GM23338 (cell line): Measurements from ENCODE around the gene VSTM1. TPM values are rescaled to one million over a fixed set of nuclear protein-coding genes. Genes with fewer than 3 reads are reported as not detected.

Experiments used
- ATAC-seq: fragments of 200-7000 bp; cut with Tn5 transposase; 3 replicates; pipeline ENCODE4 v1.9.1; 2020
- DNase-seq: peaks from one replicate; pipeline ENCODE4 v3.0.0-alpha.2; 2015; ENCODE audit warnings: low spot score
- H2AFZ ChIP-seq: fragments of 200-600 bp; sonication (generic); 2 replicates; pipeline ENCODE4 v1.8.0; 2016; ENCODE audit warnings: antibody characterized with exemption, mild to moderate bottlenecking, moderate library complexity
- H3F3A ChIP-seq: fragments of 200-600 bp; sonication (generic); replicated peaks from 2 replicates; pipeline ENCODE4 v1.8.0; 2017; ENCODE audit warnings: antibody characterized with exemption, mixed run types, low read depth
- H3K27ac ChIP-seq: fragments of 200-600 bp; sonication (generic); 2 replicates; pipeline ENCODE4 v1.6.1; 2016; ENCODE audit warnings: low read depth
- H3K27me3 ChIP-seq: fragments of 200-600 bp; sonication (generic); 2 replicates; pipeline ENCODE4 v1.8.0; 2016; ENCODE audit warnings: mild to moderate bottlenecking, mixed run types, moderate library complexity; ENCODE audit not compliant: insufficient read depth
- H3K36me3 ChIP-seq: fragments of 200-600 bp; sonication (generic); 2 replicates; pipeline ENCODE4 v1.8.0; 2016; ENCODE audit warnings: mild to moderate bottlenecking; ENCODE audit not compliant: insufficient read depth
- H3K4me1 ChIP-seq: fragments of 200-600 bp; sonication (generic); 2 replicates; pipeline ENCODE4 v1.8.0; 2016; ENCODE audit warnings: mild to moderate bottlenecking, moderate library complexity; ENCODE audit not compliant: insufficient read depth
- H3K4me2 ChIP-seq: fragments of 200-600 bp; sonication (generic); 2 replicates; pipeline ENCODE4 v1.7.1; 2017; ENCODE audit warnings: mixed run types
- H3K4me3 ChIP-seq: fragments of 200-600 bp; sonication (generic); 2 replicates; pipeline ENCODE4 v1.6.1; 2016; ENCODE audit warnings: mixed run types
- H3K79me2 ChIP-seq: fragments of 200-600 bp; sonication (generic); replicated peaks from 2 replicates; pipeline ENCODE4 v1.8.0; 2017; ENCODE audit warnings: mild to moderate bottlenecking; ENCODE audit not compliant: insufficient read depth
- H3K9me2 ChIP-seq: fragments of 200-600 bp; sonication (generic); 2 replicates; pipeline ENCODE4 v1.8.0; 2017; ENCODE audit not compliant: insufficient read depth
- H4K20me1 ChIP-seq: fragments of 200-600 bp; sonication (generic); replicated peaks from 2 replicates; pipeline ENCODE4 v1.8.0; 2017; ENCODE audit warnings: mild to moderate bottlenecking; ENCODE audit not compliant: insufficient read depth
- H3K27ac Mint-ChIP-seq: 2 replicates; pipeline ENCODE4 v1.8.0; 2020; ENCODE audit warnings: inconsistent platforms, mild to moderate bottlenecking, moderate library complexity, mixed read lengths
- H3K27me3 Mint-ChIP-seq: 3 replicates; pipeline ENCODE4 v1.8.0; 2022; ENCODE audit warnings: low read depth, mild to moderate bottlenecking, moderate library complexity, mixed read lengths, inconsistent platforms; ENCODE audit not compliant: insufficient read depth, poor library complexity
- H3K36me3 Mint-ChIP-seq: 3 replicates; pipeline ENCODE4 v1.8.0; 2021; ENCODE audit warnings: low read depth, mild to moderate bottlenecking, inconsistent platforms, moderate library complexity, mixed read lengths
- H3K4me1 Mint-ChIP-seq: 3 replicates; pipeline ENCODE4 v1.8.0; 2020; ENCODE audit warnings: mild to moderate bottlenecking, inconsistent platforms, mixed read lengths
- H3K4me3 Mint-ChIP-seq: 3 replicates; pipeline ENCODE4 v1.8.0; 2021; ENCODE audit warnings: moderate library complexity, mild to moderate bottlenecking, inconsistent platforms, mixed read lengths
- H3K9me3 Mint-ChIP-seq: 3 replicates; pipeline ENCODE4 v1.8.0; 2020; ENCODE audit warnings: moderate library complexity, mild to moderate bottlenecking, inconsistent platforms, mixed read lengths
- EZH2 ChIP-seq: fragments of 200-600 bp; sonication (generic); IDR thresholded peaks from one replicate; pipeline ENCODE4 v1.8.0; 2017; ENCODE audit warnings: antibody characterized with exemption, mild to moderate bottlenecking, low read depth; ENCODE audit not compliant: unreplicated experiment
- JUNB ChIP-seq: IDR thresholded peaks from one replicate; pipeline ENCODE4 v1.6.1; 2016; ENCODE audit warnings: antibody characterized with exemption; ENCODE audit not compliant: unreplicated experiment
- POLR2AphosphoS5 ChIP-seq: IDR thresholded peaks from 2 replicates; pipeline ENCODE4 v1.6.1; 2016; ENCODE audit warnings: antibody characterized with exemption, low read depth
- STAT1 ChIP-seq: IDR thresholded peaks from one replicate; pipeline ENCODE4 v1.6.1; 2016; ENCODE audit warnings: antibody characterized with exemption; ENCODE audit not compliant: unreplicated experiment
- ZNF114 ChIP-seq: fragments of 250-450 bp; sonication (Bioruptor Pico); IDR thresholded peaks from 2 replicates; pipeline ENCODE4 v1.5.0; 2020; ENCODE audit warnings: mild to moderate bottlenecking, moderate library complexity
- ZNF331 ChIP-seq: fragments of 250-450 bp; sonication (Bioruptor Pico); IDR thresholded peaks from 2 replicates; pipeline ENCODE4 v1.5.0; 2020; ENCODE audit warnings: low read depth, mild to moderate bottlenecking, moderate library complexity
- polyA plus RNA-seq: library from polyadenylated mRNA; unstranded; fragments of >200 nt; fragmentation: Nextera tagmentation; extraction: Ambion mirVana; gene quantifications from 2 replicates; pipeline ENCODE4 v1.2.1, GENCODE V29; 2016
- total RNA-seq: library from RNA; depleted of rRNA; stranded (reverse); fragments of >200 nt; shearing (Covaris generic); gene quantifications from 2 replicates; pipeline ENCODE4 v1.2.3, GENCODE V29; 2014
- TF ChIP-seq, protein P1 (sequence below): fragments of 250-450 bp; sonication (Bioruptor Pico); IDR thresholded peaks from 2 replicates; pipeline ENCODE4 v1.5.0; 2020; ENCODE audit warnings: mild to moderate bottlenecking, moderate library complexity
- TF ChIP-seq, protein P2 (sequence below), 2 experiments: fragments of 200-600 bp in 1 of 2; sonication (generic) in 1 of 2; conservative IDR thresholded peaks; 2 replicates each; pipeline versions ENCODE4 v1.5.1 to v1.6.1; 2016 to 2017; ENCODE audit warnings: antibody characterized with exemption in 2 of 2, low read depth in 2 of 2, mild to moderate bottlenecking in 2 of 2, moderate library complexity in 1 of 2
- TF ChIP-seq, protein P3 (sequence below): IDR thresholded peaks from one replicate; pipeline ENCODE4 v1.6.1; 2018; ENCODE audit warnings: antibody characterized with exemption; ENCODE audit not compliant: unreplicated experiment
- TF ChIP-seq, protein P4 (sequence below): IDR thresholded peaks from 2 replicates; pipeline ENCODE4 v1.6.1; 2016; ENCODE audit warnings: antibody characterized with exemption

The VSTM1 gene
- total and polyA plus RNA-seq, 2 experiments from 2014 or later, result not detected

DNA sequence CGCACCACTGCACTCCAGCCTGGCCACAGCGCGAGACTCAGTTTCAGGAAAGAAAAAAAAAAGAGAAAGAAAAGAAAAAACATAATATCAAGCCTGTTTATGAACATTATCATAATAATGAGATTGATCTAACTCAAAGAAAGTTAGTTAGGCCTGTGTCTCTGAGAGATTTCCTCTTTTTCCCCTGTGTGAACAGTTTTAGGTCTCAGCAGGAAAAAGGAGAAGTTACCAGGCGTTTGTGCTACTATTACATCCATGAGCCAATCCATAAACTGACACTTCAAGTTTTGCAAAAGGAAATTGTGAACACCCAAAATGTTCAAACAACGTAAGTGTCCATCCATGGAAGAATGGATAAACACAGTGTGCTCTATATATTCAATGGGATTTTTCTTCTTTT lies 13.6 kb upstream of the VSTM1 start (continued):
- TF ChIP-seq, protein P1, sequence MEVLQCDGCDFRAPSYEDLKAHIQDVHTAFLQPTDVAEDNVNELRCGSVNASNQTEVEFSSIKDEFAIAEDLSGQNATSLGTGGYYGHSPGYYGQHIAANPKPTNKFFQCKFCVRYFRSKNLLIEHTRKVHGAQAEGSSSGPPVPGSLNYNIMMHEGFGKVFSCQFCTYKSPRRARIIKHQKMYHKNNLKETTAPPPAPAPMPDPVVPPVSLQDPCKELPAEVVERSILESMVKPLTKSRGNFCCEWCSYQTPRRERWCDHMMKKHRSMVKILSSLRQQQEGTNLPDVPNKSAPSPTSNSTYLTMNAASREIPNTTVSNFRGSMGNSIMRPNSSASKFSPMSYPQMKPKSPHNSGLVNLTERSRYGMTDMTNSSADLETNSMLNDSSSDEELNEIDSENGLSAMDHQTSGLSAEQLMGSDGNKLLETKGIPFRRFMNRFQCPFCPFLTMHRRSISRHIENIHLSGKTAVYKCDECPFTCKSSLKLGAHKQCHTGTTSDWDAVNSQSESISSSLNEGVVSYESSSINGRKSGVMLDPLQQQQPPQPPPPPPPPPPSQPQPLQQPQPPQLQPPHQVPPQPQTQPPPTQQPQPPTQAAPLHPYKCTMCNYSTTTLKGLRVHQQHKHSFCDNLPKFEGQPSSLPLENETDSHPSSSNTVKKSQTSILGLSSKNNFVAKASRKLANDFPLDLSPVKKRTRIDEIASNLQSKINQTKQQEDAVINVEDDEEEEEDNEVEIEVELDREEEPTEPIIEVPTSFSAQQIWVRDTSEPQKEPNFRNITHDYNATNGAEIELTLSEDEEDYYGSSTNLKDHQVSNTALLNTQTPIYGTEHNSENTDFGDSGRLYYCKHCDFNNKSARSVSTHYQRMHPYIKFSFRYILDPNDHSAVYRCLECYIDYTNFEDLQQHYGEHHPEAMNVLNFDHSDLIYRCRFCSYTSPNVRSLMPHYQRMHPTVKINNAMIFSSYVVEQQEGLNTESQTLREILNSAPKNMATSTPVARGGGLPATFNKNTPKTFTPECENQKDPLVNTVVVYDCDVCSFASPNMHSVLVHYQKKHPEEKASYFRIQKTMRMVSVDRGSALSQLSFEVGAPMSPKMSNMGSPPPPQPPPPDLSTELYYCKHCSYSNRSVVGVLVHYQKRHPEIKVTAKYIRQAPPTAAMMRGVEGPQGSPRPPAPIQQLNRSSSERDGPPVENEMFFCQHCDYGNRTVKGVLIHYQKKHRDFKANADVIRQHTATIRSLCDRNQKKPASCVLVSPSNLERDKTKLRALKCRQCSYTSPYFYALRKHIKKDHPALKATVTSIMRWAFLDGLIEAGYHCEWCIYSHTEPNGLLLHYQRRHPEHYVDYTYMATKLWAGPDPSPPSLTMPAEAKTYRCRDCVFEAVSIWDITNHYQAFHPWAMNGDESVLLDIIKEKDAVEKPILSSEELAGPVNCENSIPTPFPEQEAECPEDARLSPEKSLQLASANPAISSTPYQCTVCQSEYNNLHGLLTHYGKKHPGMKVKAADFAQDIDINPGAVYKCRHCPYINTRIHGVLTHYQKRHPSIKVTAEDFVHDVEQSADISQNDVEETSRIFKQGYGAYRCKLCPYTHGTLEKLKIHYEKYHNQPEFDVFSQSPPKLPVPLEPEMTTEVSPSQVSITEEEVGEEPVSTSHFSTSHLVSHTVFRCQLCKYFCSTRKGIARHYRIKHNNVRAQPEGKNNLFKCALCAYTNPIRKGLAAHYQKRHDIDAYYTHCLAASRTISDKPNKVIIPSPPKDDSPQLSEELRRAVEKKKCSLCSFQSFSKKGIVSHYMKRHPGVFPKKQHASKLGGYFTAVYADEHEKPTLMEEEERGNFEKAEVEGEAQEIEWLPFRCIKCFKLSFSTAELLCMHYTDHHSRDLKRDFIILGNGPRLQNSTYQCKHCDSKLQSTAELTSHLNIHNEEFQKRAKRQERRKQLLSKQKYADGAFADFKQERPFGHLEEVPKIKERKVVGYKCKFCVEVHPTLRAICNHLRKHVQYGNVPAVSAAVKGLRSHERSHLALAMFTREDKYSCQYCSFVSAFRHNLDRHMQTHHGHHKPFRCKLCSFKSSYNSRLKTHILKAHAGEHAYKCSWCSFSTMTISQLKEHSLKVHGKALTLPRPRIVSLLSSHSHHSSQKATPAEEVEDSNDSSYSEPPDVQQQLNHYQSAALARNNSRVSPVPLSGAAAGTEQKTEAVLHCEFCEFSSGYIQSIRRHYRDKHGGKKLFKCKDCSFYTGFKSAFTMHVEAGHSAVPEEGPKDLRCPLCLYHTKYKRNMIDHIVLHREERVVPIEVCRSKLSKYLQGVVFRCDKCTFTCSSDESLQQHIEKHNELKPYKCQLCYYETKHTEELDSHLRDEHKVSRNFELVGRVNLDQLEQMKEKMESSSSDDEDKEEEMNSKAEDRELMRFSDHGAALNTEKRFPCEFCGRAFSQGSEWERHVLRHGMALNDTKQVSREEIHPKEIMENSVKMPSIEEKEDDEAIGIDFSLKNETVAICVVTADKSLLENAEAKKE, result no peak
- no peak for TF ChIP-seq JUNB

DNA sequence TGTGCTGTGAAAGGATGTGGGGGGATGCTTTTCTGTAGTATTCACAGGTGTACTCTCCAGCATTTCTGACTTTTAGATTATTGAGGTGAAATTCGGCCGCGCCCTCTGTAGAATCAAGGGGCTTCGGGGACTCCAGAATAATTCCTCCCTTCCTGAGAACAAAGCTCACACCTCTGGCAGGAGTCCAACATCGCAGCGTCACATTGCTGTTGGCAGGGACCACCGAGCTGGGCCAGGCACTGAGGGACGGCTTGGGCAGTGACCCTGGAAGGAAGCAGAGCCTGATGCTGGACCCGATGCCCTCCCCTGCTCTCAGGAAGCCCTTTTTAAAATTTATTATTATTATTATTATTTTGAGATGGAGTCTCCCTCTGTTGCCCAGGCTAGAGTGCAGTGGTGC lies 11.2 kb upstream of the VSTM1 start:
- H3K79me2 ChIP-seq, result no peaks in the 10 kb centered on the region
- H3K36me3 ChIP-seq, result no peaks in the 10 kb centered on the region
- H3K27ac Mint-ChIP-seq, result no peak overlapping the region
- H3K9me3 Mint-ChIP-seq, result peaks cover 5% of the 10 kb centered on the region
- H3K4me2 ChIP-seq, result no peak overlapping the region
- peaks cover 3% of the 10 kb centered on the region; the same call in 1 of the 3 replicates for H3K4me1 Mint-ChIP-seq
- H3K4me1 ChIP-seq, result no peaks in the 10 kb centered on the region
- no peaks in the 10 kb centered on the region; the same call in 2 of the 3 replicates for H3K36me3 Mint-ChIP-seq
- H3K4me3 Mint-ChIP-seq, result no peak overlapping the region
- no peak overlapping the region for H2AFZ ChIP-seq
- H4K20me1 ChIP-seq, result no peaks in the 10 kb centered on the region
- DNase-seq (no peak), ATAC-seq (no peak)
- no peak overlapping the region for H3K4me3 ChIP-seq
- peaks cover 12% of the 10 kb centered on the region for H3K27me3 Mint-ChIP-seq
- H3K9me2 ChIP-seq, result 0 out of 2 replicates have a peak, but pooled peaks cover 1% of the 10 kb centered on the region
- H3F3A ChIP-seq, result no peaks in the 10 kb centered on the region
- no peak overlapping the region for H3K27ac ChIP-seq
- H3K27me3 ChIP-seq, result no peaks in the 10 kb centered on the region
- TF ChIP-seq ZNF331, result no peak
- no peak for TF ChIP-seq POLR2AphosphoS5
- TF ChIP-seq, protein P2, sequence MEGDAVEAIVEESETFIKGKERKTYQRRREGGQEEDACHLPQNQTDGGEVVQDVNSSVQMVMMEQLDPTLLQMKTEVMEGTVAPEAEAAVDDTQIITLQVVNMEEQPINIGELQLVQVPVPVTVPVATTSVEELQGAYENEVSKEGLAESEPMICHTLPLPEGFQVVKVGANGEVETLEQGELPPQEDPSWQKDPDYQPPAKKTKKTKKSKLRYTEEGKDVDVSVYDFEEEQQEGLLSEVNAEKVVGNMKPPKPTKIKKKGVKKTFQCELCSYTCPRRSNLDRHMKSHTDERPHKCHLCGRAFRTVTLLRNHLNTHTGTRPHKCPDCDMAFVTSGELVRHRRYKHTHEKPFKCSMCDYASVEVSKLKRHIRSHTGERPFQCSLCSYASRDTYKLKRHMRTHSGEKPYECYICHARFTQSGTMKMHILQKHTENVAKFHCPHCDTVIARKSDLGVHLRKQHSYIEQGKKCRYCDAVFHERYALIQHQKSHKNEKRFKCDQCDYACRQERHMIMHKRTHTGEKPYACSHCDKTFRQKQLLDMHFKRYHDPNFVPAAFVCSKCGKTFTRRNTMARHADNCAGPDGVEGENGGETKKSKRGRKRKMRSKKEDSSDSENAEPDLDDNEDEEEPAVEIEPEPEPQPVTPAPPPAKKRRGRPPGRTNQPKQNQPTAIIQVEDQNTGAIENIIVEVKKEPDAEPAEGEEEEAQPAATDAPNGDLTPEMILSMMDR (conservative IDR thresholded peaks at IDR 0.05; ENCODE audit: low read depth in 2 of 2), result no peak
- TF ChIP-seq, protein P3, sequence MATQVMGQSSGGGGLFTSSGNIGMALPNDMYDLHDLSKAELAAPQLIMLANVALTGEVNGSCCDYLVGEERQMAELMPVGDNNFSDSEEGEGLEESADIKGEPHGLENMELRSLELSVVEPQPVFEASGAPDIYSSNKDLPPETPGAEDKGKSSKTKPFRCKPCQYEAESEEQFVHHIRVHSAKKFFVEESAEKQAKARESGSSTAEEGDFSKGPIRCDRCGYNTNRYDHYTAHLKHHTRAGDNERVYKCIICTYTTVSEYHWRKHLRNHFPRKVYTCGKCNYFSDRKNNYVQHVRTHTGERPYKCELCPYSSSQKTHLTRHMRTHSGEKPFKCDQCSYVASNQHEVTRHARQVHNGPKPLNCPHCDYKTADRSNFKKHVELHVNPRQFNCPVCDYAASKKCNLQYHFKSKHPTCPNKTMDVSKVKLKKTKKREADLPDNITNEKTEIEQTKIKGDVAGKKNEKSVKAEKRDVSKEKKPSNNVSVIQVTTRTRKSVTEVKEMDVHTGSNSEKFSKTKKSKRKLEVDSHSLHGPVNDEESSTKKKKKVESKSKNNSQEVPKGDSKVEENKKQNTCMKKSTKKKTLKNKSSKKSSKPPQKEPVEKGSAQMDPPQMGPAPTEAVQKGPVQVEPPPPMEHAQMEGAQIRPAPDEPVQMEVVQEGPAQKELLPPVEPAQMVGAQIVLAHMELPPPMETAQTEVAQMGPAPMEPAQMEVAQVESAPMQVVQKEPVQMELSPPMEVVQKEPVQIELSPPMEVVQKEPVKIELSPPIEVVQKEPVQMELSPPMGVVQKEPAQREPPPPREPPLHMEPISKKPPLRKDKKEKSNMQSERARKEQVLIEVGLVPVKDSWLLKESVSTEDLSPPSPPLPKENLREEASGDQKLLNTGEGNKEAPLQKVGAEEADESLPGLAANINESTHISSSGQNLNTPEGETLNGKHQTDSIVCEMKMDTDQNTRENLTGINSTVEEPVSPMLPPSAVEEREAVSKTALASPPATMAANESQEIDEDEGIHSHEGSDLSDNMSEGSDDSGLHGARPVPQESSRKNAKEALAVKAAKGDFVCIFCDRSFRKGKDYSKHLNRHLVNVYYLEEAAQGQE, result no peak
- TF ChIP-seq STAT1, result no peak
- TF ChIP-seq, protein P4, sequence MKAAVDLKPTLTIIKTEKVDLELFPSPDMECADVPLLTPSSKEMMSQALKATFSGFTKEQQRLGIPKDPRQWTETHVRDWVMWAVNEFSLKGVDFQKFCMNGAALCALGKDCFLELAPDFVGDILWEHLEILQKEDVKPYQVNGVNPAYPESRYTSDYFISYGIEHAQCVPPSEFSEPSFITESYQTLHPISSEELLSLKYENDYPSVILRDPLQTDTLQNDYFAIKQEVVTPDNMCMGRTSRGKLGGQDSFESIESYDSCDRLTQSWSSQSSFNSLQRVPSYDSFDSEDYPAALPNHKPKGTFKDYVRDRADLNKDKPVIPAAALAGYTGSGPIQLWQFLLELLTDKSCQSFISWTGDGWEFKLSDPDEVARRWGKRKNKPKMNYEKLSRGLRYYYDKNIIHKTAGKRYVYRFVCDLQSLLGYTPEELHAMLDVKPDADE, result no peak
- no peak for TF ChIP-seq EZH2
- TF ChIP-seq ZNF114 (CRISPR knock-in tag), result no peak
